AG09319 (cell line): ENCODE data around the gene DCDC2C.

Source experiments
- DNase-seq: peaks from one replicate; pipeline ENCODE4 v3.0.0-alpha.2; 2010; ENCODE audit warnings: low read depth; ENCODE audit errors: extremely low read depth
- CTCF ChIP-seq: IDR thresholded peaks from 2 replicates; pipeline ENCODE4 v1.5.1; 2011; ENCODE audit warnings: low read depth, mild to moderate bottlenecking, inconsistent platforms, low read length, moderate library complexity

DCDC2C gene

GRCh38 chr2:3747032-3747654 is 43.8 kb downstream of the DCDC2C start:
- no peak for TF ChIP-seq CTCF
- no peak for DNase-seq

DNA sequence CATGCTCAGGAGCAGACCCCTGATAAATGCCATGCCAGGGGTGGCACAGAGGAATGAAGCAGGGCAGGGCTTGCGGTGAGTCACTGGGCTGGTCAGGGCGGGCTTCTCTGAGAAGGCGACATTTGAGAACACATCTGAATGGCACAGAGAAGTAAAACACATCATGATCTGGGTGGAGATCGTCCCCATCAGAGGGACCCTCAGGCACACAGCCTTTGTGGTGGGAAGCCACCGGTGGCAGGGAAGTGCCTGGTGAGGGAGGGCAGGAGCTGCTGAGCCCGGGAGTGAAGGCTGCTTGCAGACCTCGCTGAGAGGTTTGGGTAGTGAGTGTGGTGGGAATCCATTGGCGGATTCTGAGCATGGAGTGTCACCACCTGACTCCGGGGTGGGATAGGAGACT is 44.5 kb downstream of the DCDC2C start:
- no peak for DNase-seq
- TF ChIP-seq CTCF, result no peak

- TF ChIP-seq CTCF, result no peak
- no peak for DNase-seq
Measured at GRCh38 chr2:3749201-3749600, 45.8 kb downstream of the DCDC2C start.

GRCh38 chr2:3751251-3751650 is 47.9 kb downstream of the DCDC2C start:
- no peak for TF ChIP-seq CTCF
- no peak for DNase-seq

DNA sequence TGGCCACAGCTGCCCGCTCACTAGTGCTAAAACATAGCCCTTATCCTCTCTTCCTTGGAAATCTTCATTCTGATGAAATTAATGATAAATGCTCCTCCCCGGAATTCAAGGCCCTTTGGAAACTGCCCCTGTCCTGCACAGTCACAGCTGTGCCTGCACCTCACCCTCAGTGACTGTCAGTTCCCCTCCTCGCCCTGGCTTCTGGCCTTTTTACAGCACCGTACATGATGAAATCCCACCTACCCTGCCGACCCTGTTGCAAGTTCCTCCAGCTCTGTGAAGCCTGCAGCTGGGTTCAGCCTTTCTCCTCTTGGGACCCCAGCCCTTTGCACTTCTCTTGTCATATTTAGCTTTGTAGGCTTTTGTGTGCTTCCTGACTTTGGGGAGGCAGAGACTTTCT is 48.4 kb downstream of the DCDC2C start:
- DNase-seq, result no peak
- no peak for TF ChIP-seq CTCF

DNA sequence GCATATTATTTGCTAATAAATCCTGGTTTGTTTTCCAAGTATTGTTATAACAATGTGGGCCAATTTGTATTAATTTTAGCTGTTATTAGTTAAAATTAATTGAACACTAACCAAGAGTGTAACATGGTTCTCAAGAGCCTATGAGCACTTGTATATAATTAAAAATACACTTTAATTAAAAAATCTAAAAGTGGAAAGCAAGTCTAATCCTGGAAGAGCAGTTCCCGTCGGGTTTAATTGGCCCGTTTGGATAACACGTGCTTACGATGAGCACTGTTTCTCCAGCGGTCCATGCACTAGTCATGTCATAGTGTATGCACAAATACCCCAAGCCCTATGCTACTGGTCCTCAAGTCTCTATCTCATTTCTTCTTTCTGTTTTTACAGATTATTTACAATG is 49.0 kb downstream of the DCDC2C start:
- no peak for DNase-seq
- no peak for TF ChIP-seq CTCF

GRCh38 chr2:3753561-3753960 is 50.2 kb downstream of the DCDC2C start:
- no peak for DNase-seq
- TF ChIP-seq CTCF, result no peak
